HL-60 (cell line): ENCODE measurements around the gene KLKB1.

Experiments
- CTCF ChIP-seq: IDR thresholded peaks from one replicate; pipeline ENCODE4 v1.5.1; 2011; ENCODE audit warnings: low read length, control low read depth, inconsistent platforms; ENCODE audit not compliant: insufficient read depth
- POLR2AphosphoS5 ChIP-seq: IDR thresholded peaks from 2 replicates; pipeline ENCODE4 v1.6.1; 2012; ENCODE audit warnings: low read depth
- TF ChIP-seq, protein P1 (sequence below): IDR thresholded peaks from 2 replicates; pipeline ENCODE4 v1.6.1; 2012; ENCODE audit warnings: low read depth; ENCODE audit not compliant: insufficient replicate concordance

DNA sequence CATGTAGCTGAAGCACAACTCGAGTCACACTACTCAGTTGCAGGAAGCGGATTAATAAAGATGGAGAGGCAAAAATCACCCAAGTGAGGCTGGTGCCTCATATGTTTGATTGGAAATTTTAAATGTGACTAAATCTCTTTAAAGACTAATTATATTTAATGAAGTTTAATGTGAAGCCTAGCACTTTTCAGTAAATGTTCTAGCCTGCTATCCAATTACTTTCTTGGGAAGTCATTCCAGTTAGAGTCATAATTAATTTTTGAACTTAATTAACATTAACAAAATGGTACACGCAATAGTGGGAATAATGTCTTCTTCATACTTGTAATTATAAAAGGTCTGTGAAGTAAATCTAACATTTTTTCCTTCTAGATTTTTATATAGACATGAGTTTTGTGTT, 59.3 kb downstream of the KLKB1 start:
- no peak for TF ChIP-seq CTCF
- TF ChIP-seq, protein P1, sequence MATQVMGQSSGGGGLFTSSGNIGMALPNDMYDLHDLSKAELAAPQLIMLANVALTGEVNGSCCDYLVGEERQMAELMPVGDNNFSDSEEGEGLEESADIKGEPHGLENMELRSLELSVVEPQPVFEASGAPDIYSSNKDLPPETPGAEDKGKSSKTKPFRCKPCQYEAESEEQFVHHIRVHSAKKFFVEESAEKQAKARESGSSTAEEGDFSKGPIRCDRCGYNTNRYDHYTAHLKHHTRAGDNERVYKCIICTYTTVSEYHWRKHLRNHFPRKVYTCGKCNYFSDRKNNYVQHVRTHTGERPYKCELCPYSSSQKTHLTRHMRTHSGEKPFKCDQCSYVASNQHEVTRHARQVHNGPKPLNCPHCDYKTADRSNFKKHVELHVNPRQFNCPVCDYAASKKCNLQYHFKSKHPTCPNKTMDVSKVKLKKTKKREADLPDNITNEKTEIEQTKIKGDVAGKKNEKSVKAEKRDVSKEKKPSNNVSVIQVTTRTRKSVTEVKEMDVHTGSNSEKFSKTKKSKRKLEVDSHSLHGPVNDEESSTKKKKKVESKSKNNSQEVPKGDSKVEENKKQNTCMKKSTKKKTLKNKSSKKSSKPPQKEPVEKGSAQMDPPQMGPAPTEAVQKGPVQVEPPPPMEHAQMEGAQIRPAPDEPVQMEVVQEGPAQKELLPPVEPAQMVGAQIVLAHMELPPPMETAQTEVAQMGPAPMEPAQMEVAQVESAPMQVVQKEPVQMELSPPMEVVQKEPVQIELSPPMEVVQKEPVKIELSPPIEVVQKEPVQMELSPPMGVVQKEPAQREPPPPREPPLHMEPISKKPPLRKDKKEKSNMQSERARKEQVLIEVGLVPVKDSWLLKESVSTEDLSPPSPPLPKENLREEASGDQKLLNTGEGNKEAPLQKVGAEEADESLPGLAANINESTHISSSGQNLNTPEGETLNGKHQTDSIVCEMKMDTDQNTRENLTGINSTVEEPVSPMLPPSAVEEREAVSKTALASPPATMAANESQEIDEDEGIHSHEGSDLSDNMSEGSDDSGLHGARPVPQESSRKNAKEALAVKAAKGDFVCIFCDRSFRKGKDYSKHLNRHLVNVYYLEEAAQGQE: no peak
- TF ChIP-seq POLR2AphosphoS5: no peak
